HEK293 (cell line): ENCODE results near the gene SLC6A2.

Experiments used
- CTCF ChIA-PET: fragments of 350-600 bp; formaldehyde crosslinking; extraction: SDS; loops from one replicate; lab custom pipeline; 2021; ENCODE audit warnings: antibody characterized with exemption; lab: Yijun Ruan, JAX
- POLR2A ChIA-PET: fragments of 300-600 bp; formaldehyde crosslinking; extraction: SDS; loops from one replicate; lab custom pipeline; 2020; ENCODE audit warnings: antibody characterized with exemption, inconsistent platforms; lab: Yijun Ruan, JAX
- H3K27ac ChIP-seq: fragments of 200-500 bp; sonication (Bioruptor generic); 2 replicates; pipeline ENCODE4 v1.5.1; 2014; ENCODE audit warnings: low read depth, low read length, control low read depth, inconsistent platforms; ENCODE audit errors: extremely low read depth
- H3K36me3 ChIP-seq, 2 experiments: fragments of 200-500 bp in 1 of 2; sonication (Bioruptor generic) in 1 of 2; 1 replicate in 1 of 2; 2 replicates in 1 of 2; pipeline ENCODE4 v1.5.1; 2014 to 2017; ENCODE audit warnings: inconsistent platforms in 2 of 2, low read length in 2 of 2; ENCODE audit not compliant: control insufficient read depth in 2 of 2, insufficient read depth in 1 of 2
- H3K4me1 ChIP-seq: fragments of 200-500 bp; sonication (Bioruptor generic); 2 replicates; pipeline ENCODE4 v1.5.1; 2014; ENCODE audit warnings: mild to moderate bottlenecking, low read length, inconsistent platforms; ENCODE audit not compliant: control insufficient read depth, insufficient read depth
- H3K4me3 ChIP-seq: 2 replicates; pipeline ENCODE4 v1.5.1; 2011; ENCODE audit warnings: low read depth, mild to moderate bottlenecking, control low read depth, low read length, moderate library complexity
- H3K9me3 ChIP-seq: fragments of 200-500 bp; sonication (Bioruptor generic); 2 replicates; pipeline ENCODE4 v1.5.1; 2014; ENCODE audit warnings: low read depth, low read length, inconsistent platforms; ENCODE audit not compliant: control insufficient read depth, insufficient read depth
- ATF2 ChIP-seq: fragments of 450-650 bp; formaldehyde crosslinking; IDR thresholded peaks from 2 replicates; pipeline ENCODE4 v1.5.1; 2016; ENCODE audit warnings: missing biosample characterization, missing genetic modification characterization, low read depth
- EGR2 ChIP-seq: fragments of 450-650 bp; formaldehyde crosslinking; IDR thresholded peaks from 2 replicates; pipeline ENCODE4 v1.5.1; 2016; ENCODE audit warnings: low read depth, missing biosample characterization, missing genetic modification characterization
- GFI1B ChIP-seq: fragments of 450-650 bp; formaldehyde crosslinking; IDR thresholded peaks from 2 replicates; pipeline ENCODE4 v1.5.1; 2016; ENCODE audit warnings: missing biosample characterization, missing genetic modification characterization
- PRDM1 ChIP-seq: fragments of 450-650 bp; formaldehyde crosslinking; IDR thresholded peaks from 2 replicates; pipeline ENCODE4; 2016; ENCODE audit warnings: missing biosample characterization, missing genetic modification characterization
- PRDM10 ChIP-seq: fragments of 450-650 bp; formaldehyde crosslinking; IDR thresholded peaks from 2 replicates; pipeline ENCODE4 v1.5.1; 2016; ENCODE audit warnings: missing biosample characterization, missing genetic modification characterization
- SCRT2 ChIP-seq: fragments of 450-650 bp; formaldehyde crosslinking; IDR thresholded peaks from 2 replicates; pipeline ENCODE4 v1.5.1; 2016; ENCODE audit warnings: missing biosample characterization, missing genetic modification characterization
- ZNF146 ChIP-seq: fragments of 450-650 bp; formaldehyde crosslinking; IDR thresholded peaks from 2 replicates; pipeline ENCODE4 v1.5.1; 2016; ENCODE audit warnings: missing biosample characterization, missing genetic modification characterization
- ZNF157 ChIP-seq: fragments of 450-650 bp; formaldehyde crosslinking; IDR thresholded peaks from 2 replicates; pipeline ENCODE4 v1.5.1; 2016; ENCODE audit warnings: missing biosample characterization, missing genetic modification characterization
- ZNF19 ChIP-seq: fragments of 450-650 bp; formaldehyde crosslinking; IDR thresholded peaks from 2 replicates; pipeline ENCODE4; 2016; ENCODE audit warnings: missing biosample characterization, missing genetic modification characterization, low read depth
- ZNF239 ChIP-seq: fragments of 450-650 bp; formaldehyde crosslinking; IDR thresholded peaks from 2 replicates; pipeline ENCODE4 v1.5.1; 2016; ENCODE audit warnings: missing biosample characterization, missing genetic modification characterization
- ZNF416 ChIP-seq: fragments of 450-650 bp; formaldehyde crosslinking; IDR thresholded peaks from 2 replicates; pipeline ENCODE4 v1.5.1; 2016; ENCODE audit warnings: missing biosample characterization, missing genetic modification characterization
- ZNF423 ChIP-seq: fragments of 450-650 bp; formaldehyde crosslinking; IDR thresholded peaks from 2 replicates; pipeline ENCODE4 v1.5.1; 2016; ENCODE audit warnings: missing biosample characterization, missing genetic modification characterization
- ZNF48 ChIP-seq: fragments of 450-650 bp; formaldehyde crosslinking; IDR thresholded peaks from 2 replicates; pipeline ENCODE4 v1.5.1; 2016; ENCODE audit warnings: missing biosample characterization, missing genetic modification characterization
- ZNF488 ChIP-seq: fragments of 450-650 bp; formaldehyde crosslinking; IDR thresholded peaks from 2 replicates; pipeline ENCODE4 v1.5.1; 2016; ENCODE audit warnings: missing biosample characterization, missing genetic modification characterization
- ZNF600 ChIP-seq: fragments of 450-650 bp; formaldehyde crosslinking; IDR thresholded peaks from 2 replicates; pipeline ENCODE4 v1.5.1; 2016; ENCODE audit warnings: missing biosample characterization, missing genetic modification characterization
- ZNF76 ChIP-seq: fragments of 450-650 bp; formaldehyde crosslinking; IDR thresholded peaks from 2 replicates; pipeline ENCODE4; 2016; ENCODE audit warnings: low read depth, missing biosample characterization, missing genetic modification characterization, borderline replicate concordance
- ZNF776 ChIP-seq: fragments of 450-650 bp; formaldehyde crosslinking; IDR thresholded peaks from 2 replicates; pipeline ENCODE4 v1.5.0; 2017; ENCODE audit warnings: missing biosample characterization, missing genetic modification characterization, borderline replicate concordance
- ZNF791 ChIP-seq: fragments of 450-650 bp; formaldehyde crosslinking; IDR thresholded peaks from 2 replicates; pipeline ENCODE4 v1.5.1; 2016; ENCODE audit warnings: missing biosample characterization, missing genetic modification characterization
- ZNF837 ChIP-seq: fragments of 450-650 bp; formaldehyde crosslinking; IDR thresholded peaks from 2 replicates; pipeline ENCODE4 v1.5.1; 2016; ENCODE audit warnings: missing biosample characterization, missing genetic modification characterization
- ZSCAN30 ChIP-seq: fragments of 450-650 bp; IDR thresholded peaks from 2 replicates; pipeline ENCODE4 v1.5.1; 2018; ENCODE audit warnings: missing biosample characterization, mild to moderate bottlenecking, missing genetic modification characterization, moderate library complexity
- TF ChIP-seq, protein P1 (sequence below): fragments of 450-650 bp; formaldehyde crosslinking; conservative IDR thresholded peaks from 2 replicates; pipeline ENCODE4 v1.5.1; 2016; ENCODE audit warnings: low read depth, missing biosample characterization, missing genetic modification characterization

SLC6A2 gene

DNA sequence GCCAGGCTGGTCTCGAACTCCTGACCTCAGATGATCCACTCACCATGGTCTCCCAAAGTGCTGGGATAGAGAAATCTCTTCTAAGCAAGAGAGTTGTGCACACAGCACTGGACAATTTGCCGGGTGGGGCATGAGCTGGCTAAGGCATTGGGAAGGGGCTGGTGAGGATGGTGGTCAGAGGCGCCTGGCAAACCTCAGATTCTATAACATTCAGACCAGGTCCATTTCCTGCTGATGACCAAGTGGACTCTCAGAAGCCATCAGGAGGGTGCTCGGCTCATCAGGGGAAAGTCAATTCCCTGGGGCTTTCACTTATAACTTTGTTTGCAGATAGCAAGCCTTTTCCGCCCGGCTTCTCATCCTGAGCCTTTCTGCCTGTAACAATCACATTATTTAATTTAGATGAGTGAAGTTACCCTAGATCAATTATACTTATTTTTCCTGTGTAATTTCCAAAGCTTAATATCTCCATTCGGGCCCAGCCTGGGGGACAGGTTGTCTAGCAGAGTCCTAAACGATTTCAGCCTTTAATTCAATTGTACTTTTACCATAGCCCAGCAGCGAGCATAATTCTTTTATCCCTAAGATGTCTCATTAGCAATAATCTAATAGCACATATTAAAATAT is 15.0 kb upstream of the SLC6A2 start:
- Histone ChIP-seq H3K9me3 (no peaks in the 10 kb centered on the region), H3K27ac (no peak overlapping the region), H3K4me3 (no peak overlapping the region), H3K4me1 (no peaks in the 10 kb centered on the region), H3K36me3 (no peaks in the 10 kb centered on the region)
- ChIA-PET POLR2A (no interaction called here), CTCF (interaction anchor here (0.6 to 1.0 kb wide), 3 partner anchors 62 to 1776 kb away, joined by 3 to 4 read pairs (median 4); no protein-coding TSS in a partner anchor)
- TF ChIP-seq ZNF423 (tag by site-specific recombination) (no peak), ZNF146 (no peak), ZNF837 (tag by site-specific recombination) (no peak), ZNF239 (tag by site-specific recombination) (no peak), ZNF48 (tag by site-specific recombination) (no peak), SCRT2 (tag by site-specific recombination) (no peak), ZNF776 (tag by site-specific recombination) (no peak), ZNF600 (no peak), GFI1B (tag by site-specific recombination) (no peak)
- TF ChIP-seq, protein P1, sequence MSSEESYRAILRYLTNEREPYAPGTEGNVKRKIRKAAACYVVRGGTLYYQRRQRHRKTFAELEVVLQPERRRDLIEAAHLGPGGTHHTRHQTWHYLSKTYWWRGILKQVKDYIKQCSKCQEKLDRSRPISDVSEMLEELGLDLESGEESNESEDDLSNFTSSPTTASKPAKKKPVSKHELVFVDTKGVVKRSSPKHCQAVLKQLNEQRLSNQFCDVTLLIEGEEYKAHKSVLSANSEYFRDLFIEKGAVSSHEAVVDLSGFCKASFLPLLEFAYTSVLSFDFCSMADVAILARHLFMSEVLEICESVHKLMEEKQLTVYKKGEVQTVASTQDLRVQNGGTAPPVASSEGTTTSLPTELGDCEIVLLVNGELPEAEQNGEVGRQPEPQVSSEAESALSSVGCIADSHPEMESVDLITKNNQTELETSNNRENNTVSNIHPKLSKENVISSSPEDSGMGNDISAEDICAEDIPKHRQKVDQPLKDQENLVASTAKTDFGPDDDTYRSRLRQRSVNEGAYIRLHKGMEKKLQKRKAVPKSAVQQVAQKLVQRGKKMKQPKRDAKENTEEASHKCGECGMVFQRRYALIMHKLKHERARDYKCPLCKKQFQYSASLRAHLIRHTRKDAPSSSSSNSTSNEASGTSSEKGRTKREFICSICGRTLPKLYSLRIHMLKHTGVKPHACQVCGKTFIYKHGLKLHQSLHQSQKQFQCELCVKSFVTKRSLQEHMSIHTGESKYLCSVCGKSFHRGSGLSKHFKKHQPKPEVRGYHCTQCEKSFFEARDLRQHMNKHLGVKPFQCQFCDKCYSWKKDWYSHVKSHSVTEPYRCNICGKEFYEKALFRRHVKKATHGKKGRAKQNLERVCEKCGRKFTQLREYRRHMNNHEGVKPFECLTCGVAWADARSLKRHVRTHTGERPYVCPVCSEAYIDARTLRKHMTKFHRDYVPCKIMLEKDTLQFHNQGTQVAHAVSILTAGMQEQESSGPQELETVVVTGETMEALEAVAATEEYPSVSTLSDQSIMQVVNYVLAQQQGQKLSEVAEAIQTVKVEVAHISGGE (tag by site-specific recombination), result no peak

- Histone ChIP-seq H3K4me3 (no peak overlapping the region), H3K9me3 (no peaks in the 10 kb centered on the region)
- CTCF ChIA-PET, result no interaction called here
- no peak for TF ChIP-seq ZNF416 (tag by site-specific recombination)
- no peak for TF ChIP-seq ZSCAN30
- TF ChIP-seq ZNF19 (tag by site-specific recombination), result no peak
- no peak for TF ChIP-seq ATF2 (tag by site-specific recombination)
- no peak for TF ChIP-seq ZNF791
- TF ChIP-seq ZNF837 (tag by site-specific recombination), result no peak
- no peak for TF ChIP-seq PRDM10 (tag by site-specific recombination)
- TF ChIP-seq ZNF488 (tag by site-specific recombination), result no peak
- no peak for TF ChIP-seq PRDM1 (tag by site-specific recombination)
- TF ChIP-seq ZNF157 (tag by site-specific recombination), result no peak
- no peak for TF ChIP-seq EGR2 (tag by site-specific recombination)
- no peak for TF ChIP-seq ZNF76 (tag by site-specific recombination)
- TF ChIP-seq, all 188 proteins: peak for 0
- POLR2A ChIA-PET, result no interaction called here
- Histone ChIP-seq H3K36me3 (no peaks in the 10 kb centered on the region), H3K4me1 (no peaks in the 10 kb centered on the region), H3K27ac (no peak overlapping the region)
Observed at GRCh38 chr16:55641430-55642056, 14.2 kb upstream of the SLC6A2 start.
